Head of caudate nucleus (tissue), 42 donors: ENCODE measurements around the gene WRAP73.

Experiments used
- DNase-seq, 42 donors: peaks; one replicate each; pipeline versions ENCODE4 v3.0.0 to v3.0.0-alpha.2; 2020 to 2021; ENCODE audit warnings: mixed read lengths in 7 of 42
- intact Hi-C: fragments of 100-400 bp; cut with DNase I; formaldehyde crosslinking; loops from one replicate; pipeline ENCODE4 v1.15.0; 2022

WRAP73 gene

GRCh38 chr1:3649342-3650247 lies at the start of gene WRAP73:
TSS of gene WRAP73 (minus strand) at chr1:3650103. CDS start at chr1:3649999, 104 bp downstream.
- intact Hi-C loops = loop anchor here (2.0 to 10.0 kb wide), 2 partner anchors 25 to 75 kb away; partner anchors contain the start of gene TPRG1L
- DNase-seq = peak; percentile 75 to 95 (median 90)

- peak in 24 of 42 donors; percentile 19 to 69 (median 44) for DNase-seq
- intact Hi-C loops = no loop called here
These were observed 49.7 kb upstream of the WRAP73 start for GRCh38 chr1:3699596-3699995.

- DNase-seq = no peak
- intact Hi-C loops = no loop called here
These were observed 48.9 kb upstream of the WRAP73 start for GRCh38 chr1:3698660-3699408.

- intact Hi-C loops = loop anchor here (2.0 kb wide), 1 partner anchor 29 kb away; no protein-coding TSS in a partner anchor
- no peak for DNase-seq
These were observed 47.9 kb upstream of the WRAP73 start for GRCh38 chr1:3697810-3698209.

GRCh38 chr1:3697104-3697503 lies 47.2 kb upstream of the WRAP73 start:
- intact Hi-C loops = loop anchor here (2.0 kb wide), 1 partner anchor 30 kb away; no protein-coding TSS in a partner anchor
- no peak for DNase-seq

GRCh38 chr1:3696689-3697088 lies 46.8 kb upstream of the WRAP73 start:
- intact Hi-C loops = loop anchor here (2.0 kb wide), 1 partner anchor 30 kb away; no protein-coding TSS in a partner anchor
- no peak for DNase-seq

- intact Hi-C loops = loop anchor here (2.0 kb wide), 1 partner anchor 31 kb away; no protein-coding TSS in a partner anchor
- DNase-seq = peak; percentile 31 to 88 (median 70)
These were observed 45.7 kb upstream of the WRAP73 start for GRCh38 chr1:3695326-3696217.

GRCh38 chr1:3693321-3693720 lies 43.4 kb upstream of the WRAP73 start:
- no peak for DNase-seq
- intact Hi-C loops = no loop called here

GRCh38 chr1:3692598-3692997 lies 42.7 kb upstream of the WRAP73 start:
- intact Hi-C loops = no loop called here

GRCh38 chr1:3691421-3692204 lies 41.7 kb upstream of the WRAP73 start:
- DNase-seq = no peak
- intact Hi-C loops = no loop called here

More at GRCh38 chr1:3692598-3692997, 42.7 kb upstream of the WRAP73 start:
- DNase-seq = no peak

GRCh38 chr1:3690282-3691065 lies 40.6 kb upstream of the WRAP73 start:
- intact Hi-C loops = no loop called here
- no peak for DNase-seq

- DNase-seq = no peak
- intact Hi-C loops = no loop called here
These were observed 39.3 kb upstream of the WRAP73 start for GRCh38 chr1:3689138-3689750.

GRCh38 chr1:3688356-3689137 lies 38.6 kb upstream of the WRAP73 start:
- intact Hi-C loops = no loop called here
- no peak for DNase-seq

GRCh38 chr1:3687504-3687903 lies 37.6 kb upstream of the WRAP73 start:
- intact Hi-C loops = no loop called here
- DNase-seq = no peak

GRCh38 chr1:3685906-3686305 lies 36.0 kb upstream of the WRAP73 start:
- intact Hi-C loops = no loop called here
- no peak for DNase-seq

GRCh38 chr1:3685222-3685621 lies 35.3 kb upstream of the WRAP73 start:
- DNase-seq = no peak
- intact Hi-C loops = no loop called here
